Measurements from ENCODE around the gene AASDHPPT.
A peak's percentile ranks its signal among the peaks of the same experiment; 100 is the strongest.

- peak; percentile 91 for TF ChIP-seq CTCF (IDR thresholded peaks at IDR 0.05; ENCODE audit: poor library complexity, severe bottlenecking)
- peak; percentile 91 for TF ChIP-seq POLR2AphosphoS5 (IDR thresholded peaks at IDR 0.05)
- TF ChIP-seq EP300 (conservative IDR thresholded peaks at IDR 0.05; ENCODE audit: poor library complexity, severe bottlenecking): peak; percentile 84
- TF ChIP-seq TAF1 (IDR thresholded peaks at IDR 0.05; ENCODE audit: low read depth): peak; percentile 93
- peak; percentile 69 for TF ChIP-seq RAD21 (conservative IDR thresholded peaks at IDR 0.05)
- peak; percentile 92 for TF ChIP-seq REST (IDR thresholded peaks at IDR 0.05; ENCODE audit: borderline replicate concordance)
Observed at GRCh38 chr11:106076919-106077608, 398 bp upstream of the AASDHPPT start, which contains the start of gene KBTBD3.

Measured in neural cell (in vitro differentiated cells).